Stimulated activated CD4-positive, alpha-beta T cell treated with anti-CD3 and anti-CD28 coated beads, TNF-alpha, amount 100 ng/mL, for 1 hour (primary cell): ENCODE measurements around the gene UBE2E3.
"Not testable (repeated sequence)": the region's sequence is repeated elsewhere in the genome, so short reads cannot be mapped to it uniquely, and the experiment has no call there.

ENCODE experiments used
- DNase-seq, 3 donors: peaks; one replicate each; pipeline ENCODE4 v3.0.0-alpha.2; 2020; ENCODE audit warnings: low read depth in 3 of 3, low spot score in 1 of 3

The UBE2E3 gene

DNA sequence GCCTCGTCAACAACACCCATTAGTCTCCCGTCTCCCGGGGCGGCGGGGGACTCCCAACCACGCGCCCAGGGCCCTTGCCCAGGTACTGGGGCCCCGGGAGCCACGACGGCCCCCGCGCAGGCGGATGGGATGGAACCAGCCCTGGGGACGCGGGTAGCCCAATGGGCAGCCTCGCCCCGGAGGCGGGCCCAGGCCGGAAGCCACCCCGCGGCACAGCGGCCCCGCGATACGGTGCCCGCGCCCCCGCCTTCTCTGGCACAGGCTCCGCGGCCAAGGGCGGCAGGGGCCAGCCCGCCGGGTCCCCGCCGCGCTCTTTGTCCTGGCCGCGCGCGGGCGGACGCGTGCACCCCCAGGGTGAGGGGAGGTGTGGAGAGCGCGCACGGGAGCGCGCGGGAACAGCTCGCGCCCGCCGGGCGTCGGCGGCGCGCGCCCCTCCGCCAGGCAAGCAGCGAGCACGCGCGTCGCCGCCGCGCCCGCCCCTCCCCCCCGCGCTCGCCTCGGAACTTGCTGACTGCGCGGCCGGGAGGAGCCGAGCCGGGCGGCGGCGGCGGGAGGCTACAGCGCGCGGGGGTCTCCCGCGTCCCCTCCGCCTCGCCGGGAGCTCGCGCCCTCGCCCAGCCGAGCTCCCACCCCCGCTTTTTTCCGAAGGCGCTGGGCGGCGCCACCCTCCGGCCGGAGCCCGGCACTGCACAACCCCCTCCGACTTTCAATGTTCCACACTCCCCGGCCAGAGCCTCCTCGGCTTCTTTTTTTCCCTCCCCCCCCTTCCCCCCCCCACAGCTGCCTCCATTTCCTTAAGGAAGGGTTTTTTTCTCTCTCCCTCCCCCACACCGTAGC lies at the start of gene UBE2E3:
TSS of gene UBE2E3 (plus strand) at position 500 of the 837 bp plus-strand sequence. CDS start 1,438 bp downstream, outside the sequence.
- peak; percentile 33 to 69 (median 62) for DNase-seq

DNA sequence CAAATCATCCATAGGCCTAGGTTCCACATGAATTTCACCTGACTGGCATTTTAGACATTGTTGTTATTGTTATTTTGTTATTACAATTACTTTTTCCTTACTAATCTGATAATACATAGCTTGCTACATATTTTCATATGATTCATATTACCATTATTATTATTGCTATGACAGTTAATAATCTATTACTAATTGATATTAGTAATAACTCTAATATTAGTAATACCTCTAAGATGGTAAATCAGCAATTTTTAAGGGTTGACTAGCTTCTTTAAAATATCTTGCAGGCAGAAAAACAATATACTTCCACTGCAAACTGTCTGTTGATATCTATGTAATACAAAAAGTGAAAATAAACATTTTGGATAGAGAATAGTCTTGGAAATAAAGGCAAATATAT lies 48.6 kb upstream of the UBE2E3 start:
- no peak for DNase-seq

DNA sequence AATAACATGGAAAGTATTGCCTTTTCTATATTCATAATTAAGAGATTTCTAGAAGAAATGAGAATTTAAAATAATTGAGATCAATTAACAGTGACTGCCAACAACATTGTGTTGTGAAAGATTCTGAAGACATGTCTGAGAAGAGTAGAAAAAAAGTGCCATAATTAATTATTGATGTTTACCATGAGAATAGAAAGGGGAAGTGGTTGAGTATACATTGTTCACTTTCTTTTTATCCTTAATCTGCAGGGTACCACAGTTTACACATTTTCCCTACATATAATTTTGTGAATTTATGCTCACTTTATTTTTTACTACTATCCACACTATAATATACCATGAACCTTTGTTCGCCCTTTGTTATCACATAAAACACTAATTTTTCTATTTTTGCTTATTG lies 47.1 kb upstream of the UBE2E3 start:
- DNase-seq: no peak

DNA sequence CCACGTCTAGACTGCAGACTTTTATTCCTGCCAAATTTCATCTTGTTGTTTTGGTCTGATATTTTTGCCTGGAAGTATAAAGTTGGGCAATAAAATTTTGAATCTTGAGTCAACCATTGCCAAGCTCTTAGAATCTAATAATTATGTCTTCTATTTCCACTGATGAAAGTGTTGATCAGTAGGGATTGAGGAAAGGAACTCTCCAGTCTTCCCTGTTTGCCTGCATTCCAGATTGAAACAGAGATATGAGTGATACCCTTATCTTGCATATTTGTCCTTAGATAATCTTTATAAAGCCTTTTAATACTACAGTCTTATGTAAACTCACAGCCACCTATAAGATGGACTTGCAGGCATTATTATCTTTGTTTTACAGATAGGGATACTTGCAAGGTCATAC lies 45.5 kb upstream of the UBE2E3 start:
- DNase-seq: no peak

DNA sequence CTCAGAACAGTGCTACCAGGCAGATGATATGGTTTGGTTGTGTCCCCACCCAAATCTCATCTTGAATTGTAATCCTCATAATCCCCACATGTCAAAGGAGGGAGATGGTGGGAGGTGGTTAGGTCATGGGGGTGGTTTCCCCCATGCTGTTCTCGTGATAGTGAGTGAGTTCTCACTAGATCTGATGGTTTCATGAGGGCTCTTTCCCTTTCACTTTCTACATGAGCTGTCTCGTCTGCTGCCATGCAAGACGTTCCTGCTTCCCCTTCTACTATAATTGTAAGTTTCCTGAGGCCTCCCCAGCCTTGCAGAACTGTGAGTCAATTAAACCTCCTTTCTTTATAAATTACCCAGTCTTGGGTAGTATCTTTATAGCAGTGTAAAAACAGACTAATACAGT lies 42.9 kb upstream of the UBE2E3 start:
- DNase-seq: not testable (repeated sequence)

DNA sequence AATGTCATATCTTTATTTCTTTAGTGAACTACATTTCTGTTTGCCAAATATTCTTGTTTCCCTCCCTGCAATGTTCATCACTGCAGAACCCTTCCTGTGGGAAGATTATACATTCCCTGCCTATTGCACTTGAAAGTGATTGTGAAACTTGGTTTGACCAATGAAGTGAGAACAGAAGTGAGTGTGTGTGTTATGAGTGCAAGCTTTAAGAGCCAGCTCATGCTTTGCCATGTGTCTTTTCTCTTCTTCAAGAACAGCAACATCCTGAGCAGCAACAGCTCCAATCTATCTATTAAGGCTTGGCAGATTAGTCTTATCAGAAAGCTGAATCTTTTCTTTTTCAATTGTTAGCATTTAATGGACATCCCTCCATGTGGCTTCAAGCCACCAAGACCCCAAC lies 42.0 kb upstream of the UBE2E3 start:
- DNase-seq: no peak

DNA sequence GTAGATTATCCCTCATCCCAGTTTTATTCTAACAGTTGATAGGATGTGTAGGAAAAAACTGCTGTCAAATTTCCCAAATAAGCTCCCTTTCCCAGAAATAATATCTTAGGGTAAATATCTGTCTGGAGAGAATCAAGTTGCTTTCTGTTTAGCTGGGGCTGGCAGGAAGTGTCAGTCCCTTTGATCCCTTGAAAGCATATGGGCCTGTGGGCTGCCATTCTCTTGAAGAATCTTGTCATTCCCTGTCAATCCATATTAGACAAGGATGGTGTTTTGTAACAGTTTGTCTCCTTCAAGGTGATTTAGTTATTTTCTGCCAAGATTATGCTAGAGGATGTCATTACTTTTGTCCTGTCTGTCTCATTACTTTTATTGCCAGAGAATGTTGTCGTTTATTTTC lies 37.1 kb upstream of the UBE2E3 start:
- no peak for DNase-seq

DNA sequence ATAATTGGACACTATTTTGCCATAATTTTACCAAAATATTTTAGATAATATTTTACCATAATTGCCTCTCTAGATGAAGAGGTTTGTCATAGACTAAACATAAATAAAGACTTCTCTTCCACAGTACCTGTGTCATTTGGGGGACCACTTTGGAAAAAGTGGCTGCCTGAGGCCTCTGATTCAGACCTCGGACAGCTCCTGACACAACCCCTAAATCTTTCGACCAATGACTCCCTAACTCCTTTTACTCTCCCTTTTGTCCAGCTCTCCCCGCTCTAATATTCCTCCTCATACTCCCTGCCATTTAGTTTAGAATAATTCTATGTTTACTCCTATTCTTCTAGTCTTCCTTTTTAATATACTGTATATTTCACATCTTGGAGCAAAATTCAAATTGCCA lies 36.0 kb upstream of the UBE2E3 start:
- DNase-seq: no peak

DNA sequence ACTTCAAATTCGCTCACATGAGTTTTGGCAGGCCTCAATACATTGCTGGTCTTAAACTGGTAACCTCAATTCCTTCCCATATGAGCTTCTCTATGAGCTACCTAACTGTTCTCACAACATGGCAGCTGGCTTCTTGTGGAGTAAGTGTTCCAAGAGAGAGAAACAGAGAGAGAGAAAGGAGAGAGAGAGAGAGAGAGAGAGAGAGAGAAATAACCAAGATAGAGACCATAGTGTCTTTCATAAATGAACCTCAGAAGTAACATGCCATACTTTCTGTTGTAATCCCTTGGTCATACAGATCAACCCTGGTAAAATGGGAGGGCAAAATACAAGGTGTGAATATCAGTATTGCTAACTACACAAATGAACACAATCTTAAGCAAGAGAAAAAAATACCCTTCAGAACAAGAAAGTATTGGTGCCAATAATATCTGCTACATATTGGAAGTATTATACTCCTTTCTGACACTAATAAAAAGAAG lies 33.2 kb upstream of the UBE2E3 start:
- no peak for DNase-seq

DNA sequence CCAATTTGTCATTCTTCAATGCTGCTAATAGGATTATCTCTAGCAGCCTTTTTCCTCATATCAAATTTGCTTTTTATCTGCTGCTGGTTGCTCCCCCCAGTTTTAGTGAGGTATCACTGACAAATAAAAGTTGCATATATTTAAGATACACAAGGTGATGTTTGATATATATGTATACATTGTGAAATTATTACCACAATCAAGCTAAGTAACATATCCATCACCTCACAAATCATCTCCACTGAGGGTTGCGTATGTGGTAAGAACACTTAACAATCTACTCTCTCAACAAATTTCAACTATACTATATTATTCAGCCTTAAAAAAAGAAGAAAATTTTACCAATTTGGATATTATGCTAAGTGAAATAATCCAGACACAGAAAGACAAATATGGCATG lies 30.5 kb upstream of the UBE2E3 start:
- no peak for DNase-seq

DNA sequence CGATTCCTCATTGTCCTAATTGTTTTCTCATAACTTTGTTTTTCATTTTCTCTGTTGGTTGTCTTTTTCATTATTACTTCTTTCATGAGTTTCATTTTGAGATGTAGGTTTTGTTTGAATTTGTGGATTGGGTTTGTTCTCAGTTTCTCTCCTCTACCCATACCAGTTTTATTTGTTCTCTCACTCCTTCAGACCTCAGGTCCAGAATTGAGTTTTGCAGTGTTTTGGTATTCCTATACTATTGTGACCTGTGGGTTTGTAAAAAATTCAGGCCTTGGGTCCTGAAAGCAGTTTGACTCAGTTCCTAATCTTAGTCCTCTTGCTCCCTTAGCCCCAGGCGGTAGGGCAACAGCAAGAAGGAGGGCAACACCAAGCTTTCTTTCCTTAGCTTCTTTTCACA lies 28.3 kb upstream of the UBE2E3 start:
- DNase-seq: no peak

DNA sequence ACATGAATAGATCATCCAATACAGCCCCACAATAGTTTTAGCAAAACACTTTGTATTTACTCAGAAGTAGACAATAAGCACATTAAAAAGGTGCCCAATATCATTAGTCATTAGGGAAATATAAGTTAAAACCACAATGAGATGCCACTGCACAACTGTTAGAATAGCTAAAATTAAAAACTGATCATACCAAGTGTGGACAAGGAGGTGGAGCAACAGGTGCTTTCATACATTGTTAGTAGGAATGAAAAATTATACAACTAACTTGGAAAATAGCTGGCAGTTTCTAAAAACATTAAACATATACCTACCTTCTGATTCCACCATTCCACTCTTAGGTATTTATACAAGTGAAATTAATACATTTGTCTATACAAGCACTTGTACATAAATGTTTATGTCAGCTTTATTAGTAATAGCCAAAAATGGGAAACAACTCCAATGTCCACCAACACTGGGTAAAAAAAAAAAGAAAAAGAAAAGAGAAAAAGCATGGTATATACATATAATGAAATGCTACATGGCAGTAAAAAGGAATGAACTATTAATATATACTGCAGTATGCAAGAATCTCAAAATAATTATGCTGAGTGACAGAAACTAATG lies 27.6 kb upstream of the UBE2E3 start:
- DNase-seq: no peak

DNA sequence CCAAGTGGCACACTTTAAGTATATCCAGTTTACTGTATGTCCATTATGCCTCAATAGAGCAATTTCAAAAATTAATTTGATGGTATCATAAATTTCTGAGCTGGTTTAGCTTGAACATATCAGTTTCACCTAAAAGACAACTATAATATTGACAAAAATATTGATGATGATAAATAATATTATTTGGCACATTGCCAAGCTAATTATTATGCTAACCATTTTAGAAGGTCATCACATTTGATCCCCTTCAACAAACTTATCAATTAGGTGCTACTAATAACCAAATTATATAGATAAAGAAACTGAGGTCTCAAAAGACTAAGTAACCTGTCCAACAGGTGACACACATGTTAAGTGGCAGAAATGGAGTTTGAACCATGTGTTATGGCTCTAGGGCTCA lies 26.9 kb upstream of the UBE2E3 start:
- DNase-seq: no peak

DNA sequence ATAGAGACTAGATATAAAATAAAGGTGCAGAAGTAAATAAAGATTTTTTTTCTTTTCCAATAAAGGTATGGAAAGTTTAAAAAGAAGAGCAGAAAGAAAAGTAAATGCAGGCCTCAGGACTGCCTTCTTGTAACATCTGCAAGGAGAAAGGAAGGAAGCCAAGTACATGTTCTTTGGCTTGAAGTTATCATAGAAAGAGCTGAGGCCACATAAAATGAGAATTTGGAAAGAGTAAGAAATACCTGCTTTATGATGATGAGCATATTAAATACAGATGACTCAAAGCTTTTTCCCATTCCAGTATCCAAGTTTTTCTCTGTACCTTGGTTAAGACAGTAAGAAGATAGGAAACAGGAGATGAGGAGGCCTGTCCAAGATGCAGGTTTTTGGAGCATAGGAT lies 25.3 kb upstream of the UBE2E3 start:
- DNase-seq: no peak

DNA sequence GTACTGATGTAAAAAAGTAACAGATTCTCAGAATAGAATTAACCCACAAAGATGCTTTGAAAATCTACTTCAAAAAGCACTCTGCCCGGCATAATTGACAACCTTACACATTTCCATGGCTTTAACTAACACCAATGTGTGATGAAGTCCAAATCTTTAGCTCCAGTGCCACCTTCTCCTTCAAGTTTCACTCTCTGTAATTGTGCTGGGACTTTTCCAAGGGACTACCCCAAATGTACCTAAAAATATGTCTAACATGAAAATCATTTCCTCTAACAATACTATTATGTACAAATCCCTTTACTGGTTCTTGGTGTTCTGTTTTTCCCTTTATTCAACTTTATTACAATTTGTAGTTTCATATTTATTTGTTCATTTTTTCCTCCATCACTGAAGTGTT lies 20.6 kb upstream of the UBE2E3 start:
- no peak for DNase-seq

DNA sequence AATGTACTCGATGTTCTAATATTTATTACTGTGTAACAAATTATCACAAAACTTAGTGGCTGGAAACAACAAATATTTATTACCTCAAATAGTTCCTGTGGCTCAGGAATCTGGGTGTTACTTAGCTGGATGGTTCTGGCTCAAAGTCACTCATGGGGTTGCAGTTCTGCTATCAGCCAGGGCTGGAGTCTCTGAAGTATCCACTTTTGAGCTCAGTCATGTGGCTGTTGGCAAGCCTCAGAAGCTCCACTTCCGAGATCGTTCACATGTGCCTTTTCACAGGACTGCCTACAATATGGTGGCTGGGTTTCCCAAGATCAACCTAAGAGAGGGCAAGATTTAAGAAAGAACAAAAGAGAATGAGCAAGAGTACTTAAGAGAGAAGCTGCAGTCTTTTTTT lies 19.4 kb upstream of the UBE2E3 start:
- DNase-seq: no peak

DNA sequence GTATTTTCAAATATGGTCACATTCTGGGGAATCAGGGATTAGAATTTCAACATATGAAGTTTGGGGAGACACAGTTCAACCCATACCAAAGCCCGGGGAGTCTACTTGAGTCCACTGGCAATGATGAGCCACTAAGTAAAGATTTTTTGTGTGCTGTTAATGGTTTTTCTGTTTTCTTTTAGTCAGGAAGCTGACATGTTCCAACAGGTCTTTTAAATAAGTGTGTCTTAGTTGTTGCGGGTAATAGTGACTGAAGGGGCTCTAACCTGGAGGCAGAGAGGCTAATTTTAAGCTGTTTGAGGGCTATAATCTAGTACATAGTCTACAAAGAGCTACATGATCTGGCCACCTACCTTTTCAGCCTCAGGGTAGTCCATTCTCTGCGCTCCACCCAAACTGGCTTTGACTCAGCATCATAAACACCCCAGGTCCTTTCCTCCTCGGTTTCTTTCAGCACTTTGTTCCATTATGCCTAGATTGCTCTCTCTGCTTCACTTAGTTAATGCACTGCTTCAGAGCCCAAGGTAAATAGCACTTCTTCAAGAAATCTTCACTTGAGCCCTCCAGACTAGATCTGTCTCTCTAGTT lies 17.6 kb upstream of the UBE2E3 start:
- DNase-seq: no peak

DNA sequence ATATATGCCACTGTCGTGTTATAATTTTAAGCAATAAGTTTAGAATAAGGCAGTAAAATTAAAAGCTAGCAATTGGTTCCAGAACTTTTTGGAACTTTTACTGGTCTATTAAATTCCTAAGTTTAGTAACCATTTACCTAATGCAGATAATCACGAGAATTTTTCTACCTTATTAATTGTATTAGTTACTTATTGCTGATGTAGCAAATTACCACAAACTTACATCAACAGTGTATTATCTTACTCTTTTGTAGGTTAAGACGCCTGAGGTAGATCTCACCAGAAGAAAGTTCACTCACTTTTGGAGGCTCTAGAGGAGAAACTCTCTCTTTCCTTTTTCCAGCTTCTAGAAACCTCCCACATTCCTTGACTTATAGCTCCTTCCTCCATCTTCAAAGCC lies 14.0 kb upstream of the UBE2E3 start:
- DNase-seq: no peak

DNA sequence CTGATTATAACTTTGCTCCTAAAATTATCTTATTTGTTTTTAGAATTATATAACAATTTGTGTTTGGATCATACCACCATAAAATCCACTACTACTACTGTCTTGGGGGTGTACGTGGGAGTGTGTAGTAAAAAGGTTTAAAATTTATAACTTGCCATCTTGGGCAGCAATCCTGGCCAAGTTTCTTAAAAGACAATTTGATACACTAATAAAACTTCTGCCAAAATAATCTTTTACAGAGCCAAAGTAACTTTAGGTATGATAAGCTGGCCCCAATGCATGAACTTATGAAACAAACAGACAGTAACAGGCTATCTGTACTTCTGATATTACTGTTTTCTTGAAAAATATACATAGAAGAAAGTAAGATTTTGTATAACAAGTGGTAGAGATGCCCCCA lies 11.3 kb upstream of the UBE2E3 start:
- no peak for DNase-seq

DNA sequence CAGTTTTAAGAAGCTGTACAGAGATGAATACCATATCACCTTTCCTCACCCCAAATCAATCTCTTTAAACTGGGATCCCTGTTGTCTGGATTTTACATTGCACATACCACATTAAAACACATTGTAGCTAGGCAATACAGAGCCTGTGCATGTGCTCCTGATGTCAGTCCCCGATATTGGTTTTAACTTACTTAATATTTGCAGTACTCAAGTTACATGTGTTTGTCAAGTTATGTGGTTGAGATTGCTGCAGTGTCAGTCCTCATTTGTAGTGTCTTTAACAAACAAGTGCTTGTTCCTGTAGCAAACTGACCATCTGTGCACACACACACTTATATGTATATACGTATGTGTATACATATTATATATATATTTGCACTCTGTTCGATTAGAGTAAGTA lies 10.4 kb upstream of the UBE2E3 start:
- no peak for DNase-seq

DNA sequence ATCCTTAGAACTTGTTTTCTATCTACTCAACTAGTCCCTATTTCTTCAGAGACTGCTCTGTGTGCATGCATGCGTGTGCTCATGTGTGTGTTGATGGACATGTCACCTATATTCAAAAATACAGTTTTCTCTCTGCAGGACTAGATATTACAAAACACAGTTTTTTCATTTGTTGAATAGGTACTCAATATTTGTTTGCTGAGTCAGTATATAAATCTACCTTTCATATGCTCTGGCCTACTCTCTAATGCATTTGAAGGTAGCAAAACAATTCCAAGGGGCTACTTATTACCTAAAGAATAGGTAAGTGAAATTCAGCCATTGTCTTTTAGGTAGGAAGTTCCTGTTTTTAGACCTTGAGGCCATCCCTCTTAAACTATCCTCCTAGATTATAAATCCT lies 8.6 kb upstream of the UBE2E3 start:
- no peak for DNase-seq

DNA sequence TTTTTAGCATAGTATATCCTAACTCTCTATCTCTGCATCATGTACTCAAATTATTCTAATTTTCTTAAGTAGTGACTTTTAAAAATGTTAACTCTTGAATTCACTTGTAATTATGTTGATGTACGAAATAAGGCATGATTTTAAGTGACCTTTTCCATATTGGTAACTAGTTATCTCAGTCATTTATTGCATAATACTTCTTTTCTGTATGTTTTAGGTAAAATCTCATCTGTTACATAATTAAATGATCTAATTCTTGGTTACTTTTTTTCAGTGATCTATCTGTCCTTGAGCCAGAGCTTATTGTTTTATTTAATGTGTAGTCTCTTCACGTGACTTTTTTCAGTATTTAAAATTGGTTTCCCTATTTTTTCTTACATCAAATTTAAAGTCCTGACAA lies 4.8 kb upstream of the UBE2E3 start:
- no peak for DNase-seq
